HG02970 (cell line): Measurements from ENCODE around the gene CHCHD4.
"Not testable (repeated sequence)": the region's sequence is repeated elsewhere in the genome, so short reads cannot be mapped to it uniquely, and the experiment has no call there.

Experiments used
- ATAC-seq: cut with Tn5 transposase; IDR thresholded peaks from one replicate; pipeline ENCODE4 v1.9.1; 2021; ENCODE audit warnings: mild to moderate bottlenecking, moderate library complexity, moderate number of reproducible peaks; ENCODE audit not compliant: unreplicated experiment, low FRiP score

CHCHD4 gene

DNA sequence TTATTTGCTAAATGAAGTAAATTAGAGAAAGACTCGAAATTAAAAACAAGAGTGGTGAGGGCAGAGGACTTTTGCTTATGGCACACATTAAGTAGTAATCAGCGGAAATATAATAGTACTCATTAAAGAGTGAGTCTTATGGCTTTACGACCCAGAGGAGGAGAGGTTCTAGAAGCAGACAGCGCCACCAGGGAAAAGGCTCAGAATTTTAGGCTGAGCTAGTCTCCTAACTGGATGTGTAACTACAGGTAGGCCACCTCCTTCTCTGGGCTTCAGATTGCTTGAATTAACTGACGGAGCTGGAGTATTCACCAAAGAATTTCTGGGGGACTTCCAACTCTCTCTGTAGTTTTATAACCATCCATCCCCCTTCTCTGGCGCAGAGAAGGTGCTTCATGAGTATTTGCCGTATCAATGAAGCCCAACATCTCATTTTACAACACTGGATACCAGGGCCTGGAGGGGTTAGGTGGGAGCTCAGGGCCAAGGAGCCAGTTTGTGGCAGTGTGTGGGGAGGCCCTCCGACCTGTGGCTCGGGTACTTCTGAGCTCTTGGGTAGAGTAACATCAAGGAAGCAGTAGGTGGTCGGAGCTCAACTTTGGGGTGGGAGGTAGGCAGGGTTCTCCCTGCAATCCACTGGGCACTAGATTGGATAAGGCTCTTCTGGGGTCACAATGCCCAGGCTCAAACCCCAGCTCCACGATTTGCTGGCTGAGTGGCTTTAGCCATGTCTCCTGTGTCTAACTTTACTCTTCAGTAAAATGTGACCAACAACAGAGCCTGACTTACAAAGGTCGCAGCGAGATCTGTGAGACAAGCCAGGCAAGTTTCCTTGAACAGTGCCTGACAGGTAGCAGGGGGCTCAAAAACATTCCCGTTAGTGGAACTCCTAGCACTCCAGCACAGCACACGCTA lies 1.1 kb downstream of the CHCHD4 start:
- ATAC-seq, result no peak

DNA sequence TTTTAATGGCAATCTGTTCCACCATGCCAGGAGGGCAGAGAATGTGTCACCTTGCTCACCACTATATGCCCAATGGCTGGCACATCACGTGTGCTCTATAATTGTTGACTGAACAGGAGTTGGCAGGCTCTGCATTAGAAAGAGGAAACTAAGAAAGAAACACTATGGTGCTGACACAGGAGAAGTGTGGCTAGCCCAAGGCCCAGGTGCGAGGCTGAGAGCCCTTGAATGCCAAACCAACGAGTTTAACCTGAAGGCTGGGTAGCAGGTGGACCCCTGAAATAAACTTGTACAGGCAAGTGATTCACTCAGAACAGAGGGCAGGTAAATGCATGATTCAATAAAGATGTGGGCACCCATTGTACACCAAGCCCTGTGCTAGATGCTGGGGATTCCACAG lies 2.4 kb downstream of the CHCHD4 start:
- no peak for ATAC-seq

DNA sequence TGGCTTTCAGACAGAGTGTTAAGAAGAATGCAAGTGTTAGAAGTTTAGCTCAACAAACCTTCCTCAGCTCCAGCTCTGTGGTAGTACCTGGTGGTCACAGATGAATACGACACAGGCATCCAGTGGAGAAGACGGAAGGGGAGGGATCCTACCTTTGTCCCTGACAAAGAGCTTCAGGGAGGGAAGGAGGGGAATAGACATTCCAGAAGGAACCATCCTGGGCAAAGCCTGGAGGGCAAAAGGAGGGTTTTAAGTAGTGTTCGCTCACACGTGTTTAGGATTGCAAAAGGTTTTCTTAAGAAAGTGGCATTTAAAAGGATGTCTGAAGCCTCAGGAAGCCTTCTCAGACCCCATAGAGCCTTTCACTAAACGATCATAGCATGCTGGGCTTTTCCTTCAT lies 2.8 kb downstream of the CHCHD4 start:
- ATAC-seq, result no peak

DNA sequence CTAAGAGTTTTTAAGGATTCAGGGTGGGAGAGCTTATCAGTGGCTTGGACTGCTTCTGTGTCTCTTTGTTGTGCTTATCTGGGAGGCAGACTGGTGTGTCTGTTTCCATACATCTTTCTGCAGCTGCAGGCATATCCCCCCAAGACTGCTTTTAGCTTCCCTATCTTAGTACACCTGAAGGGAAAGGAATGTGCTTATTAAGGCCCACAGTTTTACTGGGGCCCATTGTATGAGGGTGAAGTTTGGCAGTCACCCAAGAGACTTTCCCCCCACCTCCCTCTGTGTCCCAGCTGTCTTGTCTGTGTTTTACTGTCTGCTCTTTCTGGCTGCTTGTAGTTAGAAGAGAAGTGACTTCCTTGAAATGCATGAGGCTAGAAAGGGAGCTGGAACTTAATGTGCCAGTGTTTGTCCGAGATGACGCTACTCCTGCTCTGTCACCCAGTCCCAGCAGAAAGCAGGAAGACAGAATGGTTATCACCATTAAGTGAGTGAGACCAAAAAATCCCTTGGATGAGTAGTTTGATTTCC lies 3.7 kb downstream of the CHCHD4 start:
- not testable (repeated sequence) for ATAC-seq

DNA sequence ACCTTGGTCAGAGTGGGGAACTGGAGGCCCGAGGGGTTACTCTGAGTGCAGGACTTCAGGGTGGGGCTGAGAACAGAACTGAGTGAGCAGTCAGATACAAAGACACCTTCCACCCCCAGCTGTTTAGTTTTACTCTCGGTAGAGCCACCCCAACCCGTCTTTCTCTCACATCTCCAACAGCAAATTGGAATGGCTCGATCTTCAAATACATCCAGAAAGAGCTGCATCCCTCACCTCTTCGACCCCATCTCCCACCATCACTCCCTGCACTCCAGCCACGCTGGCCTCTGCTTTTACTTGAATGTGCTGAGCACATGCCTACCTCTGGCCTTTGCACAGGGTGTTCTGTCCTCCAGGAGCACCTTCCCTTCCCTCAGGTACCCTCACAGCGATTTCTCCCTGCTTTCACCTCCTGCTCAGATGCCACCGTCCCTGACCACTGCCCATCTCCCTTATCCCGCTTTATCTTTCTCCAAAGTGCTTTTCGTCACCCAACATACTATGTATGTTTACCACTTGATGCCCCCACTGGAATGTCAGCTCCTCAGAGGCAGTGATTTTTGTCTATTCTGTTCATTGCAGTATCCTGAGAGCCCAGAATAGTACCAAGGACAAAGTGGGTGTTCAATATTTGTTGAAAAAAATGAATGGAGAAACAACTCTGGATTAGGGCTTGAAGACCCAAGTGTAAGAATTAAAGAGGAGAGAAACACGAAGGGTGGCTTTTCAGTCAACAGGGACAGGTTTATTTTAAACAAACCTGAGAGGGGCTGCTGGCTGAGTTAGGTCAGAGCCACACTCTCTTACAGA lies 4.4 kb downstream of the CHCHD4 start:
- no peak for ATAC-seq

DNA sequence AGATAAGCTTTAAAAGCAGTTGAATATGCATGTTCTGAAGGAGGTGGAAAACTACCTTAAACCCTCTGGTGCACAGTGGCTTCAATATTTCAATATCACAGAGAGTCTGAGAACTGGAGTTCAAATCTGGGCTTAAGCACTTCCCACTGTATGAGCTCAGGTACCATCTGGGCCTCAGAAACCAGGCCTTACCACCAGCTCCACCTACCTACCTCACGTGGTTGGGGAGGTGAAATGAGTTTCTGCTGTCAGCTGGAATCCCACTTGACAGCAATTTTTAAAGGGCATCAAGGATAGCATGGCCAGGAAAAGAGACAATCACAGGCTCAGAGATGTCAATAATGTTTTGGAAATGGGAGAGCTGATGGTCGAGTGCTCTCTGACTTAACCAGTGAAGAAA lies 5.0 kb downstream of the CHCHD4 start:
- no peak for ATAC-seq

DNA sequence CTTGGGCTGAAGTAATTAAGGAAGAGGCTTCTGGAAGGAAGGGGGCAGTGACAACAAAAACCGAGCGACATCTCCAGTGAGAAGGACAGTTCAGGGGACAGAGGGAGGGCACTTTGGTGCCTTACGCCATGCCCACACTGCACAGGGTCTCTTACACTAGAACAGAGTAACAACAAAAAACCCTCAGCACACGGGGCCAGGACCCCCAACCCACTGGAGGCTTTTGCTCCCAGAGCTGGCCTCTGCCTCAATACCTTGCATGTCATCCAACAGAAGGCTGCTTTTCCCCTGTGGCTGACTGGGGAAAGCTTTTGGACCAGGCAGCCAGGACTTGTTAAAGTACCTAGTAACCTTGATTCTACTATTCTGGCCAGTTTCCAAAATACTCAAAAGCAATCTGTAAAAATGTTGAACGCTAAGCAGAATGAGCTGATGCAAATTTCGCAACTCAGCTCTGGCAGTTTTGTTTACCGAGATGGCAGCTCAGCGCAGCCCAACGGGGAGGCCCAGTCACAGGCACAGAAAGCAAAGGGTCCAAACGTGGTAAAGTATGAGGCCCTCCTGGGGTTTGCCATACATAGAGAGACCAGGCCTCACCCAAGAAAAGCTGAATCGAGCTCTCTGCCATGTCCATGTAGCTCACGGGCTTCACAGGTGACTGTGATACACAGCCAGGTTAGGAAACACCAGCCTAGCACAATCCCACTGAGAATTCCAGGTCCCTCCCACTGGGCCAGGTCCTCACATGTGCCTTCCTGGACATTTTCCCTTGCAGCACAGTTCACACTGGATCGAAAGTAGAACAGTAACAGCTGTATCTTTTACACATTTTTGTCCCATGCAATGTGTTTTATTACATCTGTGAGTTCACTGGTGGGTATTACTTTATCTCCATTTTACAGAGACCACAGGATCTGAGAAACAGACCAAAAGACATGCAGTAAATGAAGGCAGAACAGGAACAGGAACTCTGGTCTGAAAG lies 6.0 kb downstream of the CHCHD4 start:
- no peak for ATAC-seq

DNA sequence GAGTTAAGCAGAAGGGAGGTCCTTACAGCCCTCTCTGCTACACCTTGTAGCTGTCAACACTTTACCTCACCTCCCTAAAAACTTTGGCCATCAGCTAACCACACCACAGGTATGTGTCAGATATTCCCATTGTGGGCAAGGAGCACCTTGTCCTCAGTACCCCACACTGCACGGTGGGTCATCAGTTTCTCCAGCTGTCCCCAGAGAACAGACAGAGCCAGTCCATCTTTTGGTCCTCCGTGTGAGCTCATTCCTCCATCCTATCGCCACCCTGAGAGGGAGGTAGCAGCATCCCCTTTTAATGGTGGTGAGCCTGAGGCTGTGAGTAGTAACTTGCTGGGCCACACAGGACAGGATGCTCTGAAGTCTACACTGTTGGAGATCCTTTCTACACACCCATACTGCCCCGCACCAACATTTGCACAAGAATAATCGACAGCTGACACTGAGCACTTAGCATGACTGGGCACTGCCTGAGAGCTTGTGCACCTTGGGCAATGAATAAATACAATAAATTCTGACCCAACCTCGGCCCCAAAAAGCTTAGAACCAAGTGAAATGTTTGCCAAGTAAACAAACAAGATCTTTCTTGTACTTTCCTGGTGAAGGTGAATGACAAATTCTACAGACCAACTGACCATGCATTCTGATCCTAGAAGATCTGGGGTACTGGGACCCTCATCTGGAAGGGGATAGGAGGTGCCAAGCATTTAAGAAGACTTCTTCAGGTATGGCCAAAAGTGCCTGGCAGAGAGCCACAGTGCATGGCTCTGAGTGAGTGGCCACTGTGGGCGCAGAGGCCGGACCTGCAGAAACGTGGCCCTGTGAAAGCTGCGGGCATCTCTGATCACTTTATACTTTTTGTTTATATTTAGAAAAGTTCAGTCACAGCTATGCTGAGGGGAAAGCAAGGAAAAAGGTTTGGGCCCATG lies 6.9 kb downstream of the CHCHD4 start:
- ATAC-seq, result no peak

DNA sequence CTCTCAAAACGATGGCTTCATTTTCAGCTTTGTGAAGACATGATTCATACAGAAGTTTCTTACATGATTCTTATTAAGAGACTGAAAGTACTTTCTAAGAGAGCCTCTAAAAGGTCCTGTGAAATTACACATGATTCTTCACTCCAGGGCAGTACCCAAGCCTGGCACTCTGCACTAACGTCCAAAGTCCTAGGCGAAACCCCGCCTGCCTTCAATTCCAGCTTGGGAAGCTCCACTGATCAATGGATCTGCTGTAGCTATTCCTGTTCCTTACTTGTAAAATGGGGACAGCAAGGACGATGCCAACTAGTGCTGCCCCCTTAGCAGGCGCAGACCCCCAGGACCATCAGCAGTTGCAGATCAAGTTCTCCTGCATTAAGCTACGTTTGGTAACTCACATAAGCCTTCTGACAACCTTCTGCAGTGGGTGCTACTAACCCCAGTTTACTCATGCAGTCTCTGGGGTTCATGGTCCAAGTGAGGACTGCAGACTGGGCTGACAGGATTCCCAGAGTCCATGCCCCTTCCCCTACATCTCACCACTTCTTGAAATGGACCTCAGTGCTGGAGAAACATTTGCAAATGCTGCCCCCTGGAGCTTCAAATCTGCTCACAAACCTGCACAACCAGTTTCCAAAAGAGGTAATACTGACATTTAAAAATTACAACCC lies 10.6 kb downstream of the CHCHD4 start:
- no peak for ATAC-seq

DNA sequence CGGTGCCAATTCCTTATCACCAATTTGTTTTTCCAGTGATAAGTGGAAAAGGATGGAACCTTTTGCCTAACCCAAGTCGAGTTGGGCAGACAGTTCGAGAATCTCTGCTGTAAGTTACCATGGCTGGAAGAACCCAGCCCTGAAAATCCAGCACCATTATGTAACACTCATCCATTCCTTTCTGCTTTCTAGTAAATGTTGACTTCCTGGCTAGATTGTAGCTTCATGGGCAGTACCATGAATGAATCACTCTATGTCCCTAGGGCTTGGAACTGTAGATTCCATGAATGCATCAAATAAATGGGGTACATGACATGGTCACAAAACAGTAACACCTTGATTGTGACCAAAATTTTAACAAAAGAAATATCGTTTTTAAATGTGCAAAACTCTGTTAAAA lies 14.0 kb downstream of the CHCHD4 start:
- no peak for ATAC-seq

DNA sequence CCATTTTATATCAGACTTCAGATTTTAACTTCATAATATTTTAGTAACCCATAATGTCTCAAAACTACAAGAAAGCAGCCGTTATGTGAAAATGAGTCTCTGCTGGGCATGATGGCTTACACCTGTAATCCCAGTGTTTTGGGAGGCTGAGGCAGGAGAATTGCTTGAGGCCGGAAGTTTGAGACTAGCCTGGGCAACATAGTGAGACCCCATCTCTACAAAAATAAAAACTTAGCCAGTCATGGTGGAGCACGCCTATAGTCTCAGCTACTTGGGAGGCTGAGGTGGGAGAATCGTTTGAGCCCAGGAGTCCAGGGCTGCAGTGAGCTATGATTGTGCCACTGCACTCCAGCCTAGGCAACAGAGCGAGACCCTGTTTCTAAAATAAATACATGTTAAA lies 14.8 kb downstream of the CHCHD4 start:
- not testable (repeated sequence) for ATAC-seq

DNA sequence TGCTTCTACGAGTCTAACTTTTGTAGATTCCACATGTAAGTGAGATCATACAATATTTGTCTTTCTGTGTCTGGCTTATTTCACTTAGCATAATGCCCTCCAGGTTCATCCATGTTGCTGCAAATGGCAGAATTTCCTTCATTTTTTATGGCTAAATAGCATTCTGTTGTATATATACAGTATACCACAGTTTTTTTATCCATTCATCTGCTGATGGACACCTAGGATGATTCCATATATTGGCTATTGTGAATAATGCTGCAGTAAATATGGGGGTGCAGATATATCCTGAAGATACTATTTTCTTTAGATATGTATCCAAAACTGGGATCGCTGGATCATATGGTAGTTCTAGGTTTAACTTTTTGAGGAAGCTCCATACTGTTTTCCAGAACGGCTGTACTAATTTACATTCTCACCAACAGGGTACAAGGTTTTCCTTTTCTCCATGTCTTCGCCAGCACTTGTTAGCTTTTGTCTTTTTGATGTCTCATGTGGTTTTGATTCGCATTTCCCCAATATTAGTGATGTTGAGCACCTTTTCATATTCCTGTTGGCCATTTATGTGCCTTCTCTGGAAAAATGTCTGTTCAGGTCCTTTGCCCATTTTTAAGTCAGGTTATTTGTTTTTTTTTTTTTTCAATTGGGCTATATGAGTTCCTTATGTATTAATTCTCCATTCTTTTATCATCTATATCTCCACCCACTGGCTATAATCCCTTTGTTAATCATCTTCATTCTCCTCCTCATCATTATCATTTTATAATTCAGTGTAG lies 26.9 kb downstream of the CHCHD4 start:
- ATAC-seq, result no peak

DNA sequence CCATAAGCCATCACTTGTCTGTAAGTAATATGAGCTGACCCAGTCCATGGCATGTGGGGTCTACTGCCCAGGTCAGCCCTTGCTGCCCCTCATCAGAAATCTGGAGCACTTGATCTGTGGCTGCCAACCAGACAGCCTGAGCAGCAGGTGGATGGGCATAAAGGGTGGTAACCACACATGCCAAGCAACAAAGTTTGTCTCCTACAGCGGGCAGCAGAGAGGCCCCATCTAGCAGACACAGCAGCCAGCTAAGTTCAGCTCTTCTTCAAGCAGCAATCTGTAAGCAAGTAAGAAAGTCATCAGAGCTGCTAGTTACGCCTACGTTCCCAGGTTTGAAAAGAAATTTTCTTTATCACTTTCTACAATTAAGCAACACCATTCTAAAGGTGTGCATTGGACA lies 27.9 kb downstream of the CHCHD4 start:
- no peak for ATAC-seq

DNA sequence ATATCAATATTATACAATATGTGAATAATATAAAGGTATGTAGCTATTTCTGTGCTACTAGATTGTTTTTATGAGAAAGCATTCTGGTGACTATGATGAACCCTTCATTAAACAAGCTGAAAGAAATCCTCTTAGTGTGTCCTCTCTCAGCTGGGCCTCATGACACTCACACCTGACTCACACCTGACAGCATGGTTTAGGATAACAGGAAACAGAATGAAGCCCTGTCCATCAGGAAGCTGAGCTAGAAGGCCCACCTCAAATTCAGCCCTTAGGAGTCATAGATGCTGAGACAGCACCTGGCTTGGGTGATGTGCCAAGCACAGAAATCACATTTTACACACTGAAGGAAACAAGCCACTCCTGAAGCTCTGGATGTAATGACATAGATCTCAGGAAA lies 30.8 kb downstream of the CHCHD4 start:
- no peak for ATAC-seq

DNA sequence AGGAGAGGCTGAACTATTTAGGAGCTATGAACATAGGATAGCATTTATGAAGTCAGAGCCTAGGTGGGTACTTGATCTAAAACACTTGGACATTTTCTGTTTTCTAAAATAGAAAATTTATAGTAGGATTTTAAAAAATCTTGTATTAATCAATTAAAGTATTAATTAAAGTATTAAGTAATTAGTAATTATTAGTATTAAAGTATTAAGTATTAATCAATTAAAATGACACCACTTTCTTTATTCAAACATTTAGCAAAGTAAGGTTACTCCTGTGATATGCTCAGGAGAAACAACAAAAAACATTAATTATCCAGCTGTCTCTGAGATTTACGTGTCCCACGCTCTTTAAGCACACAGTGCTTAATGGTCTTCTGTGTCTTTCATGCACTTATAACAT lies 32.2 kb downstream of the CHCHD4 start:
- no peak for ATAC-seq

DNA sequence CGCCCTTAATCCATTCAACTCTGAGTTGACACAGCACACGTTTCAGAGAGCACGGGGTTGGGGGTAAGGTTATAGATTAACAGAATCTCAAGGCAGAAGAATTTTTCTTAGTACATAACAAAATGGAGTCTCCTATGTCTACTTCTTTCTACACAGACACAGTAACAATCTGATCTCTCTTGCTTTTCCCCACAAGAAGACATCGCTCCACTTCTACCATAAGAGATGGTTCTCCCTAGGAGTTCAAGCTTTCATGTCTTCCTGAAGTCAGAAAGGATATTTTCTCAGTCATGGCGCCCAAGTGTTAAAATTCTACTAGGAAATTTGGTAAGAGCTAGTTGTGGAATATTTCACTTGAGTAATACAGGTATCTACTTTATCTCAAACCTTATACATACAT lies 32.7 kb downstream of the CHCHD4 start:
- ATAC-seq, result not testable (repeated sequence)

DNA sequence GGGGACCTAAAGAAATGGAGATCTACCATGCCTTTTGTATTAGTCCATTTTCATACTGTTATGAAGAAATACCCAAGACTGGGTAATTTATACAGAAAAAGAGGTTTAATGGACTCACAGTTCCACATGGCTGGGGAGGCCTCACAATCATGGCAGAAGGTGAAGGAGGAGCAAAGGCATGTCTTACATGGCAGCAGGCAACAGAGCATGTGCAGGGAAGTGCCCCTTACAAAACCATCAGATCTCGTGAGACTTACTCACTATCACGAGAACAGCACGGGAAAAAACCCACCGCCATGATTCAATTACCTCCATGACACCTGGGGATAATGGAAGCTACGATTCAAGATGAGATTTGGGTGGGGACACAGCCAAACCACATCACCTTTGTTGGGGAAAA lies 37.2 kb downstream of the CHCHD4 start:
- ATAC-seq, result not testable (repeated sequence)

DNA sequence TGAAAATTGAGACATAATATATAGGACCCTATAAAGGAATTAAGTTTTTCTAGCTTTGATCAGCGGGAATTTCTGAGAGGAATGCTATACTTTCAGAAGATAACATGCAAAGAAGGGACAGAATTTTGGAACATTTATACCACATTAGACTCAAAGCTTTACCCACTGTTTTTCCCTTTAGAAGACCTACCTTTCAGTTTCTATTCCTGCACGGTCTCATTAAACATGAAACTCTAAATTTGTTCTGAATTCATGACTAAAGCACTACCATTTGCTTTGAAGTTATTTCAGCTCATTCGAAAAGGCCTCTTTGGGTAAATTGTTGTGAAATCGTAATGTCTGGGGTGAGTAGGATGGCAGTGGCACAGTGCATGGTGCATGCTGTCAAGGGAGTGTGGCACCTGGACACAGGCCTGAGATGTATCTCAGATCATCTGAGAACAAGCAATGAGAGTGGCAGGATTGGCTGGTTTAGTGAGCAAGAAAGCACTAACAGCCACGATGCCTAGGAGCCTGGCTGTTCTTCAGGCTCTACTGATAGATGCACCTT lies 42.5 kb downstream of the CHCHD4 start:
- no peak for ATAC-seq
